Femur (tissue), 1 donor: ENCODE results near the gene TLR6.
"Not testable (repeated sequence)": the region's sequence is repeated elsewhere in the genome, so short reads cannot be mapped to it uniquely, and the experiment has no call there.

Experiments
- DNase-seq: peaks from one replicate; pipeline ENCODE4 v3.0.0-alpha.2; 2017

The TLR6 gene

GRCh38 chr4:38818441-38818976, 38.1 kb downstream of the TLR6 start:
- DNase-seq, result no peak

- no peak for DNase-seq
These were observed 40.5 kb downstream of the TLR6 start for GRCh38 chr4:38815885-38816782.

GRCh38 chr4:38814386-38814785, 42.2 kb downstream of the TLR6 start:
- no peak for DNase-seq

- DNase-seq, result no peak
These were observed 45.3 kb downstream of the TLR6 start for GRCh38 chr4:38811297-38811696.

GRCh38 chr4:38807462-38807861, 49.2 kb downstream of the TLR6 start:
- DNase-seq, result not testable (repeated sequence)

- not testable (repeated sequence) for DNase-seq
These were observed 50.4 kb downstream of the TLR6 start for GRCh38 chr4:38806251-38806650.

- peak; percentile 44 for DNase-seq
These were observed 51.0 kb downstream of the TLR6 start for GRCh38 chr4:38805530-38806145.

- DNase-seq, result no peak
These were observed 51.8 kb downstream of the TLR6 start, which contains the start of gene TLR1 for GRCh38 chr4:38804654-38805295. TLR1 (minus strand) TSS chr4:38804791; CDS start chr4:38798831, 5,960 bp downstream.

- DNase-seq, result no peak
These were observed 52.6 kb downstream of the TLR6 start for GRCh38 chr4:38803833-38804653.

GRCh38 chr4:38802561-38803355, 53.9 kb downstream of the TLR6 start:
- DNase-seq, result no peak

- DNase-seq, result no peak
These were observed 55.6 kb downstream of the TLR6 start for GRCh38 chr4:38800961-38801450.

GRCh38 chr4:38800366-38800765, 56.3 kb downstream of the TLR6 start:
- DNase-seq, result no peak

- no peak for DNase-seq
These were observed 61.5 kb downstream of the TLR6 start for GRCh38 chr4:38795087-38795486.

GRCh38 chr4:38794051-38794450, 62.6 kb downstream of the TLR6 start:
- no peak for DNase-seq

GRCh38 chr4:38791010-38791409, 65.6 kb downstream of the TLR6 start:
- no peak for DNase-seq

- no peak for DNase-seq
These were observed 68.3 kb downstream of the TLR6 start for GRCh38 chr4:38788317-38788716.

GRCh38 chr4:38787693-38788092, 68.9 kb downstream of the TLR6 start:
- DNase-seq, result no peak

- DNase-seq, result no peak
These were observed 70.7 kb downstream of the TLR6 start for GRCh38 chr4:38785901-38786402.

- no peak for DNase-seq
These were observed 71.4 kb downstream of the TLR6 start for GRCh38 chr4:38785041-38785790.

- no peak for DNase-seq
These were observed 72.5 kb downstream of the TLR6 start for GRCh38 chr4:38784141-38784540.

GRCh38 chr4:38783109-38783460, 73.5 kb downstream of the TLR6 start:
- no peak for DNase-seq
